ENCODE measurements around the gene SLC9A8.
"Not testable (repeated sequence)": the region's sequence is repeated elsewhere in the genome, so short reads cannot be mapped to it uniquely, and the experiment has no call there.

SLC9A8 gene

DNA sequence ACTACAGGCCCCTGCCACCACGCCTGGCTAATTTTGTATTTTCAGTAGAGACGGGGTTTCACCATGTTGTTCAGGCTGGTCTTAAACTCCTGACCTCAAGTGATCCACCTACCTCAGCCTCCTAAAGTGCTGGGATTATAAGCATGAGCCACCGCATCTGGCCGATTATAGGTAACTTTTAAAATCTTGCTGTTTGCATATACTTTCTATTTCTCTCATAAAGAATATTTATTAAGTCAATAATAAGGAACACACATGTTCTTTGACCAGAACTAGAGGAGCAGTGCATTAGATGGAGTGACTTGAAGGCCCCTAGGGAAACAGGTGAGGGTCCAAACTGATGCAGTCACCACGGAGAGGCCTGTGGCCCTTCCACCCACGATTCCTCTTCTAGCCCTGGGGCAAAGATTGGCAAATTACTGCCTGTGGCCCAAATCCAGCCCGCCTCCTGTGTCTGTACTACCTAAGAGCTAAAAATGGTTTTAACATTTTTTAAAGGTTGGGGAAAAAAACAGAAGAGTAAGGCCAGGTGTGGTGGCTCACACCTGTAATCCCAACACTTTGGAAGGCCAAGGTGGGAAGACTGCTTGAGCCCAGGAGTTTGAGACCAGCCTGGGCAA, 83.0 kb downstream of the SLC9A8 start:
- not testable (repeated sequence) for DNase-seq

DNA sequence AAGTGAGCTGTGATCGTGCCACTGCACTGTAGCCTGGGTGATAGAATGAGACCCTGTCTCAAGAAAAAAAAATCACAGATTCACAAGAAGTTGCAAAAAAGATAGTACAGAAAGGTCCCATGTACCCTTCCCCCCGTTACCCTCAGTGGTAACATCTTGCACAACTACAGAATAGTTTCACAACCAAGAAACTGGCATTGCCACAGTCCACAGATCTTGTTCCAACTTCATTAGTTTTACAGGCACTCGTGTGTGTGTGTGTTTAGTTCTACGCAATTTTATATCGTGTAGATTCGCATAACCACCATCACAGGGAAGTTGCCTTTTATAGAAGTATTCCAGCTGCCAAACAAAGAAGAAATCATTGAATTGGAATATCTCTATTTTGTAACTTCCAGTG, 83.6 kb downstream of the SLC9A8 start:
- DNase-seq, result peak in 2 of 3 donors; percentile 39 to 50

DNA sequence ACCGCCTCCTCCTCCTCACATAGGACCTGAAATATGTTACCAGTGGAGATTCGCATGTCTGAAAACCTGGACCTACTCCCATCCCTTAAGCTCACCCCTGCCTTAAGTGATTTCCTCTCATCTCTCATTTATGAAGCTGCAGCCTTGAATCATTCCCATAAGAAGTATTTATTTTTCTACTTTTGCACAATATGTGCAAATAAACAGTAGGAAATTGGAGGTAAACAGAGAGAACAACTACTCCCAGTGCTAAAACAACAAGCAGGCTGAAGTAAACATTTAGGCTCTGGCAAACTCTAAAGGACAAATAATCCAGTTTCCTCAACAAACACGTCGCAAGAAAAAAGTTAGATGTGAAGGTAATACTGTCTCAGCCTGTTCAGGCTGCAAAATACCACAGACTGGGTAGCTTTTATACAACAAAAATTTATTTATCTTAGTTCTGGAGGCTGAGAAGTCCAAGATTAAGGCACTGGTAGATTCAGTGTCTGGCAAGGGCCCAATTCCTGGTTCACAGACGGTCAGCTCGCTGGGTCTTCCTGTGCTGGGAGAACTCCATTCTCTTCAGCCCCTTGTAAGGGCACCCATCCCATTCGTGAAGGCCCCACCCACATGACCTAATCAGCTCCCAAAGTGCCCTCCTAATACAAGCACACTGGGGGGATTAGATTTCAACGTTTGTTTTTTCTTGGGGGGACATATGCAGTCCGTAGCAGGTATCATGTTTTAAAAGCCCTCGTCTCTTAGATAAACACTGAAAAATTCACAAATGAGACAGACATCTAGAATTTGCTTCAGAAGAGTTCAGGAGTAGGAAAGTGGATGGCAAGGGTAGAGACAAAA, 87.1 kb downstream of the SLC9A8 start:
- DNase-seq, result no peak

DNA sequence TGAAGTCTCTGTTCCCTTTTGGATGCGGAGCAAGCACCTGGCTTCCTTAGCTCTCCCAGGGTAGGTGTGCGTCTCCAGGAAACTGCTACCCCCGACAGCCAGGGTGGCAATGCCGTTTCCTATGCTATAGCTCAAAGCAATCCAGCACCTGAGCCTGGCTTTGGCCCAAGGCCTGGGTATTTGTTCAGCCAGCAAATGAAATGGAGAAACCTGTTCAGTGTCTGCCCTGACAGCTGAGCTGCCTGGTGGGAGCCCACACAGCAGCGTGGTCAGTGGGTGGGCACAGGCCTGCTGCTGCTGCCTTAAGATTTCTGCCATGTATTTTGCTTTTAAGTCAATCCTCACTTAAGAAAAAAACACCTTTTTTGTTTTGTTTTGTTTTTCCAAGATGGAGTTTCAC, 89.0 kb downstream of the SLC9A8 start:
- DNase-seq, result no peak

DNA sequence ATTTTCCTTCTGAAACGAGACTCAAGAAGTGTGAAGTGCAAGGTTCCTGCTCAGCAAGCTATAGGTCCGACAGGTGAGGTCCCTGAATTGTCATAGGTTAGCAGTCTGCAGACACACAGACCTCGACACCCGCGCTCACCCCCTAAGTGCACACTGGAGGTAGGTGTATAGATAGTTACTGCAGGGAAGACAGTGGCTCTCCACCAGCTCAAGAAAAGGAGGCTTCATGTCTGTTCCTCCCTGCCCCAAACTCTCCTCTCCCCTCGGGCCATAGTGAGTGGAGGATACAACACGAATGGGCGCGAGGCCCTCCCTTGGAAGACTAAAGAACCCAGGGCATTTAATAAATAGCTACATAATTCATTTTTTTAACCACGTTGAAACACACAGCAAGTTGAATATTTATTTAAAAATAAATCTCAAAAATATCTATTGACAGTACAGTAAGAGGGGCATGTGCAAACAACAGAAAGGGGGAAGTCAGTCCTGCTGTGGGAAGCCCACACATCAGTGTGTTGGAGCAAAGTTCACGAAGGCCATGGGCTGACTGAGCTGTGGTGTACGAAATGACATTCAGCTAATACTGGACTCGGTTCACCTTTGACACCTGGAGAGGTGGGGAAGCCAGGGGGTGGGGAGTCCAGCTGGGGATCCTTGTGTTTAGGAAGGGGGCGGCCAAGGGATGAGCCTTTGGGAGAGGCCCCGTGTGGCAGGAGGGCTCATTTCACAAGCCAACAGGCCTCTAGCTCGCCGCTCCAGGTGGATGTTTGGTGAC, 92.0 kb downstream of the SLC9A8 start:
- DNase-seq, result no peak

DNA sequence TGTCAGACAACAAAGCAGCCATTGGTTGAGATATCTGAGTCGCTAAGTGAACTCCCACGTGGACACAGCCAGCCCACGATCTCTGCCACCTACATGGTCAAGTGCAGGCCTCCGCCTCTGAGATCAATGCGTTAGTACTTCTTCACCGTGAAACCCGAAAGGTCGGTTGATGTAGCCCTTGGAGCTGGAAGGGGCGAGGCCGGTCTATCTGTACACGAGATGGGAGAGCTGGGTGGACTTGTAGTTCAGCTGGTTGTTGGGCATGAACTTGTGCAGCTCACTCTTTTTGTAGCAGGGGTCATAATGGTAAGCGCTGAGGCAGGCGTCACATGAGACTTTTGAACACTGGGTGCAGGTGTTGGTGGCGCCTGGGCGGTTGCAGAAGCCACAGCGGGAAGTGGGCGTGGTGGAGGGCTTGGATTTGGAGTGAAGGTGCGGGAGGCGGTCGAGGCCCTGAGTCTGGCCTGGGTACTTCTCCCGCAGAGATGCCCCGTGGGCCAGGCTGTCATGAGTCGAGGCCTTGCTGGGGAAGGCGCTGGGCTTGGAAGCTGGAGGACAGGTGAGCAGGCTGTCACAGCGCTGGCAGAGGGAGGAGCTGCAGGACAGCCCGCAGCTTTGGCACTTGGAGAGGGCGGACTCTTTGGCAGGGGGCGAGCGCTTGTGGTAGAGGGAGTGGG, 92.9 kb downstream of the SLC9A8 start:
- no peak for DNase-seq

DNA sequence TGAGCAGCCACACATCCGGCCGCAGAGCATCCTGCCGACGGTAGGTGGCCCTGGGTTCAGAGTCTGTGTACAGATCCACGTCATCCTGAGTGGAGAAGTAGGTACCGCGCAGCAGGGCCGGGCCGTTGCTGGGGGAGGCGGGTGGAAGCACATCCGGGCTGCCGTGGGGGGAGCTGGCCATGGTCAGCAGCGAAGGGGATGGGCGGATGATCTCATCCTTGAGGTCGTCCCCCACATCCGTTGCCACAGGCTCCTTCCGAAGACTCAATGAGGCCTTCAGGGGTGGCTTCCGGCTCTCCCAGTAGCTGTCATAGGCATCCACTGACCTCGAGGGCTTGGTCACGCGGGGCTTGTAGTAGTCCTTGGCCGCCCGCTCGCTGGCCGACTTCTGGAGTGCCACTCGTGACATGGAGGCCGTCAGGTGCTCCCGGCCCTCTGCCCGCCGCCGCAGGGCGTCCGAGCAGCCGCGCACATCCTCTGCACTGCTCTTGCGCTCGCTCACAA, 93.5 kb downstream of the SLC9A8 start:
- no peak for DNase-seq

DNA sequence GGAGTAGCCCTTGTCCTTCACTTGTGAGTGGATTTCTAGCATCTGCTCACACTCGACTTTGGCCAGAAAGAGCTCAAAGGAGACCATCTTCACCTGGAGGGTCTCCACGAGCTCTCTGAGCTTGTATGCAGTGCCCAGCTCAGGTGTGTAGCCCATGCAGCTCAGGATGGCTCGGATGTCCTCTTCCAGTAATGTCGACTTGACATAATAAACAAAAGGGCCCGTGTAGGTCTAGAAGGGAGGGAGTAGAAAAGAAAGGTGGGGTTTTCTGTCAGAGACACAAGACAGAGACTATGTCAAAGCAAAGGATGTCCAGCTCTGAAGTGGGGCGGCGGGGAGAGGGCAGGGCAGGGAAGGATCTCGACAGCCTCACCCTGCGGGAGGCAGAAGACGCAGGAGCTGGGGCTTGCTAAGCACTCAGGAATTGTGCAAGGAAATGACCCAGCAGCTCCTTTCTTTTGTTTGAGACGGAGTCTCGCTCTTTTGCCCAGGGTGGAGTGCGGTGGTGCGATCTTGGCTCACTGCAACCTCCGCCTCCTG, 94.1 kb downstream of the SLC9A8 start:
- DNase-seq, result no peak

DNA sequence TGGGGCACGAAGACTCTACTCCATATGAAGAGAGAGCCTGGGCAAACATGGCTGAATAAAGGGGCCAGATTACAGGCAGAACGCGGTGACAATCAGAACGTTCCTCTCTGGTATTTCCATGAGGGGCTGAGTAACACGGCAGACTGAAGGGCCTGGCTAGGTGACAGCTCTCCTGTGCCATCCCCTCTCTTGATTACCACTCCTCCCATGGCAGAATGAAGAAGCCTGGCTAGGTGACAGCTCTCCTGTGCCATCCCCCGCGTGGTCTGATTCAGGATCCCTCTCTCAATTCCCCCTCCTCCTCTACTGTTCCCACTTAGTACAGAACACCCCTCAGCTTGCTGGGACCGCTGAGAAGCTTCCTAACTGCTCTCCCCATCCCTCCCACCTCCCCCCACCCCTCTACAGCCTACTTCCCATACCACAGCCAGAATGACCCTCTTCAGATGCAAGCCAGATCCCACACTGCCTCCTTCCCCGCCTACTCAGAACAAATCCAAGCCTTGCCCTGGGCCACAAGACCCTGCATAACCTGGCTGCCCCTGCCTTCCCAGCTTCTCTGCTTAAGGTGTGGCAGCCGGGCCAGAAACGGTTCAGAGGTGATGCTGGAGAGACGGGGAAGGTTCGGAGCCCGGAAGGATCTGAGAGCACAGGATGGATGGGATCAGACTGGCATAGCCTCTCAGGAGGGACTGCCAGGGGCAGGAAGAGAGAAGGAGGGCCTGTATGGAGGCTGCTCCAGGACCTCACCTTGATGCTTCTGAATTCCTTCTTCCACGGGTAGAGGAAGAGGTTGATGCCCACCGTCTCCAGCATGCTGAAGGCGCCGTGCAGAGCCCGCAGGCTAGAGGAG, 95.0 kb downstream of the SLC9A8 start:
- DNase-seq, result no peak

DNA sequence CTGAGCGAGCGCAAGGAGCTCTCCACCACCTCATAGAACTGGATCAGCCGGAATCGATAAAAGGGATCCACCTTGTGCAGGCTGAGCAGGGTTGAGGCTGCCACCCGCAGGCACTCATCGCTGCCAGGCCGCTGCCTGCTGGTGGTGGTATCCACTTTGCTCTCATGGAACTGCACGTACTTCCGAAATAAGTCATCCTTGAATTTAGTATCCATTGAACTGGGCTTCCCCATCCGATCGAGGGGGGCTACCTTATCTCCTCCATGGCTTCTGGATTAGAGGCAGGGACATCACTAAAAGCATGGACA, 95.6 kb downstream of the SLC9A8 start:
- no peak for DNase-seq

DNA sequence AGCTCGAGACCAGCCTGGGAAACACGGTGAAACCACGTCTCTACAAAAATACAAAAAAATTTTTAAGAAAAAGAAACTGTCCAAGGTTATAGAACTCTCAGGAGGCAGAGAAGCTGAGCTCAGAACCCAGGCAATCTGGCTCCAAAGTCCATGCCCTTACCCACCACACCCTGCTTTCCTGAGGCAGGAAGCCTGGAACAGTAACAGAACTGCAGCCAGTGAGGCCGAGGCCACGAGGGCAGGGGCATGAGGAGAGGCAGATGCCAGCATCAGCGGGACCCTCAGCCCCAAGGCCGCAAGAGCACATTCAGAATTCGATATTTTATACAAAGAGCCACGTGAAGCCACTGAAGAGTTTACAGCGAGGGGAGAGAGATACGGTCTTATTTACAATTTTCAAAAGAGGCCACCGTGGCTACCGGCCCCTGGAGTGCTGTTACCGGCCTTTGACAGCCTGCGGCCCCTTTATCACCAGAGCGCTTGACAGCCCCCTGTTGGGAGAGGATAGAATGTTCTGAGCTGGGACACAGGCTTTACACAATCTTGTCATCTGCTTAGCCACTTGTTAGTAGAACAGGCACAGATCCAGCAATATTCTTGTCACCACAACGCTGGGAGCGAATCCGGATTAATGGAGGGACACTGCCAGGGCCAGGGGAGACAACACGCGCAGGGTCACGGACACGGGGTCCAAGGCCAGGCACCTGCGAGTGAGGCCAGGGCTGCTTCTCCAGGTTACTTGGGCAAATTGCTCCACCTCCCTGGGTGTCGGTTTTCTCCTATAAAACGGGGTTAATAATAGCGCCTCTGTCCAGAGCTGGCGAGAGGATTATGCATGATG, 97.1 kb downstream of the SLC9A8 start:
- DNase-seq, result no peak

DNA sequence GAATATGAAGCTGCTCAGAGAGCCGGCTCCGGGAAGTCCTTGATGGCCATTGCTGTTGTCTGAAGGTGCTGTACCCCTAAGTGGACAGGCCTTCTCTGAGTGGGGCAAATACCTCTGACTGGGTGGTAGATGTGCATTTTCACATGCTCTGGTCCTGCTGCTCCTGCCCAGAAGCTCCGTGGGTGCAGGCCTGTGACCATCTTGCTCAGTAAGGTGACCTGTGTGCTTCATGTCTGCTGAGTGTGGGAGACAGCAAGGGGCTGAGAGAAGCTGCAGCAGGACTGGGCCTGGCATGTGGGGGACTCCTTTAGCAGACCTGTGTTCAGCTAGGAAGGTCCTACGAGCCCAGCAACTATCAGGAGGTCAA, 97.7 kb downstream of the SLC9A8 start:
- DNase-seq, result no peak

DNA sequence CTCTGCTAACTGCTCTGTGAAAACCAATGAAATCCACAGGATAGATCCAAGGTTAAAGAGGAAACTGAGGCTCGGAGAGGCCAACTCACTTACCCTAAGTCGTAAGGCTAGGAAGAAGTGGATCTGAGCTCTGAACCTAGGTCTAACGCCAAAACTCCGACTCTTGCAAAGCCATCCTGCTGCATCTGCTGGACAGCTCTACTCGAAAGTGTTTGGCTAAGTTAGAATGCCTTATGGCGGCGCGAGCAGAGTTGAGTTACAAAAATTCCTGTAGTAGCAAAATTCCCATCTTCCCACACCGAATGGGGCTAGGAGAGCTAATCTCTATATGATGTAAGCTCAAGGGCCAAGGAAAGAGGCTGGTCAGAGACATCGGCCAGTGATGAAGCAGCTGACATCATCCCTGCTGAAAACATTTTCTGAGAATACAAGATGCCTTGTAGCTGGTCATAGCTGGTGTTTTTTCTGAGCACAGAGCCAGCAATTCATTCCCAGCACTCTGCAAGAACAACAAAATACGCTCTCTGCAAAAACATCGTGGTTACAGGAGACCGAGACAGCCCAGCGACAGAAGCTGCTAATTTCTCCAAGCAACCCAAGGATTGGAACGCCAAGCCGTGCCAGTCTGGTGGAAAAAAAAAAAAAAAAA, 100.9 kb downstream of the SLC9A8 start:
- no peak for DNase-seq

DNA sequence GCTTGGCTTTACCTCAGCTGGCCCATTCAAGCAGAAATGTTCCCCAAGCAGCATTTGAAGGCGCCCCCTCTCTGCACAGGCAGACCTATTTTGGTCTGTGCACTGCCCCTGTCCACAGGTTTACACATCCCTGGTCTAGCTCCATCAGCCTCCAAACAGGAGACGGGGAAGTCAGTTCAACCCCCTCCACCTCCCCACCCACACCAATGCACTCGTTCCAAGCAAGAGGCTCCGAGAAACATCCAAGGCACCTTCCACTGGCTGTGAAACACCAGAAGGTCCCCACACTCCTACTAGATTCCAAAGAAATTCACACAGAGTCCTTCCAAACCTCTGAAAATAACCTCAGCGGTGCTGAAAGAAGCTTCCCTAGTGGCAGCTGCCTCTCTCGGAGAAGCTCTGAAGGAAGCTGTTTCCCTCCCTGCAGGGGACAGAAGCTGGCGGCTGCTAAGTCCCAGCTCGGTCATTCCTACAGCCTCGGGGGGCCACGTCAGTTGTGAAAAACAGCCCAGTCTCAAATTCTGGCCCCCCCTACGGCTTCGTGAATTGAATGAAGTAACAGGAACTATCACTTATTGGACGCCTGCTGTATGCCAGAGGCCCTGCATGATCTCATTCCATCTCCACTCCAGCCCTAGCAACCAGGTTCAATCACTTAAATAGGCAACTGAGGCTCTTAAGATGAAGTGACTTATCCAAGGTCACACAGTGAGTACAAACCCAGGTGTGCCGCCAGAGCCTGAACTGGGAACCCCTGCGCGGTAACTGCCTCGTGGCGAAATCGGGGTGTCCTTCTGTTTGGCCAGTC, 101.9 kb downstream of the SLC9A8 start:
- DNase-seq, result no peak

DNA sequence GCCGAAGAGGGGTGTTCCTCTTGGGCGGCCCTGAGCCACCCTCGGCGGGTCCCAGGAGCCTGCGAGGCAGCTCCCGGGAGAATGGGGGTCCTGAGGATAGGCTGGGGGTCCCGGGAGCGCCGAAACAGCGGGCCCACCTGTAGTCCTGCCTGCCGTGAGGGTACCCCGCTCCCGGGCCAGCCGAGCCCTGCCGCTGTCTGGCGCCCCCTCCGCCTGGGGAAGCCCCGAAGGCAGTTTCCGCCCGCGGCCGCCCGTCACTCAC, 102.4 kb downstream of the SLC9A8 start:
- no peak for DNase-seq

DNA sequence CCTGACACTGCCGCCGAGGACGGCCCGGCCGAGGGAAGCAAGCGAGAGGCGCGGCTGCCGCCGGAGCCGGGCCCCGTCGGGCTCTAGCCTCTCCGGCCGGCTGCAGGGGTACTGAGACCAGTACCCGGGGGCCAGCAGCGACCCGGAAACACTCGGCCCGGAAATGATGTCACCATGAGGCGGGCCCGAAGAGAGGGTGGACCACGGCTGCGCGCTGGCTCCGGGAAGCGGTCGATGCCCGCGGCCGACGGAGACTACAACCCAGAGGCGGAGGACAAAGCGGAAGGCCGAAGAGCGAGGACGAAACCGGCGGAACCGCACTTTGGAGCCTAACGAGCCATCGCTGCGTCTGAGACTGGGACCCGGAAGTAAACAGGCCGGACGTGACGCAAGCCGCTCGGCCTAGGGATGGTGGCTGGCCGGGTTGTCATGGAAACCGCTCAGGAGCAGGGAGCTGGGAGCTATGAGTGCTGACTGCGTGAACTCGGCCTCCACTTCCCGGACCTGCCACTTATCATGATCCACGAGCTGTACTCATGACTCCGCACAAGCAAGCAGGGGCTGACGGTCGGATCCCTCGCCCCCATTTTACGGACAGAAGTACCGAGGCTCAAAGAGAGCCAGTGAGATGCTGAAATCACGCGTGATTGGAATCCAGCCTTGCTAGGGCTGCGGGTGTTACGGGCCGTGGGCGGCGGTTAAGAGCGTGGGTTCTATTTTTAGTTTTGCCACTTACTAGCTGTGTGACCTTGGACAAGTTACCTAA, 102.9 kb downstream of the SLC9A8 start, which contains the start of gene SPATA2:
TSS of gene SPATA2 (minus strand) at position 150 of the 766 bp plus-strand sequence. CDS start 7,039 bp downstream, outside the sequence.
- DNase-seq, result peak; percentile 97 to 98 (median 98)

DNA sequence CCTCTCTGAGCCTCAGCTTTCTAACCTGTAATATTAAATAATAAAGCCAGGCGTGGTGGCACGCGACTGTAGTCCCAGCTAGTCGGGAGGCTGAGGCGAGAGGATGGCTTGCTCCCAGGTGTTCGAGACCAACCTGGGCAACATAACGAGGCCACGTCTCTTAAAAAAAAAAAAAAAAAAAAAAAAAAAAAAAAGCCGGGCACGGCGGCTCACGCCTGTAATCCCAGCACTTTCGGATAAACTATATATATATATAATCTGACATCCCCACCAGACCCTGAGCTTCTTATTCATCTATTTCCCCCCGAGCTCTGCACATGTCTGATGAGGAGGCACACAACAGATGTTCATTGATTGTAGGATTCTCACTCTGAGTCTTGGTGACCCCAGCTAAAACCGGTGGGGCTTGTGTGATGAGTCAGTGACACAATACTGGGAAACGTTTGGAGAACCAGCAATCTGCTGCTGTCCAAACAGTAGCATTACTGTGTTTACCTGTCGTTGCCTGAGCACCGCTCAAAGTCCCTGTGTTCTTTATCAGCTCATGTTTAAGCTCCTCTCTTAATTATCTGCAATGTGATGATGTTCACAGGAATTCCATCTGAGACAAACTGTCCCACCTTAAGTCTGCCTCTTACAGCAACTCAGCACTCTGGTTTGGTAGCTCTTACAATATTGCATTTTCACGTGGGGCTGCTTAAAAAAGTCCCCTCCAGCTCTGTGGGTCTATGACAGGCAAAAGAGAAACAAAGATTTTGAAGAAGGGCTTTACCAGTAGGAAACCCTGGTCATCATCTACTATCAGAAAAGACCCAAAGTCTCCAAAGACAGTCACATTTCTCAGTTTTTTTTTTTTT, 103.7 kb downstream of the SLC9A8 start:
- peak in 1 of 3 donors; percentile 41 for DNase-seq

DNA sequence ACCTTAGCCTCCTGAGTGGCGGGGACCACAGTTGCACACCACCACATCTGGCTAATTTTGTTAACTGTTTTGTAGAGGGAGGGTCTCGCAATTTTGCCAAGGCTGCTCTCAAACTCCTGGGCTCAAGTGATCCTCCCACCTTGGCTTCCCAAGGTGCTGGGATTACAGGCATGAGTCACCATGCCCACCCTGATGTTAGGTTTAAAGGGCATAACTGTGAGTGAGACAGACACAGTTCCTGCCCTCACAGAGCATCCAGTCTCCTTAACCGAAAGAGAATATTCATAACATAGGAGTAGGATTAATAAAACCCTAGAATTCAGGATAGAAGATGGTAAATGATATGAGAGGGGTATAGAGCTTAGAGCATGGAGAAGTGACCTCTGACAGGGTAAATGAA, 105.8 kb downstream of the SLC9A8 start:
- no peak for DNase-seq
